Fibroblast of lung (primary cell): ENCODE measurements around the gene SOCS1. TPM values are rescaled to one million over a fixed set of nuclear protein-coding genes. Genes with fewer than 3 reads are reported as not detected.

ENCODE experiments used
- DNase-seq, 2 donors: peaks; one replicate each; pipeline versions ENCODE4 v3.0.0 to v3.0.0-alpha.2; 2010; ENCODE audit warnings: low read depth in 2 of 2
- H2AFZ ChIP-seq: 2 replicates; pipeline ENCODE4 v1.5.1; 2012; ENCODE audit warnings: low read length, control low read depth, inconsistent platforms
- H3K27ac ChIP-seq: 2 replicates; pipeline ENCODE4 v1.5.1; 2011; ENCODE audit warnings: low read length, control low read depth; ENCODE audit not compliant: insufficient read depth
- H3K27me3 ChIP-seq: 2 replicates; pipeline ENCODE4 v1.5.1; 2011; ENCODE audit warnings: mild to moderate bottlenecking, low read length; ENCODE audit not compliant: control insufficient read depth, insufficient read depth
- H3K36me3 ChIP-seq: 2 replicates; pipeline ENCODE4 v1.5.1; 2011; ENCODE audit warnings: low read length; ENCODE audit not compliant: control insufficient read depth, insufficient read depth
- H3K4me1 ChIP-seq: 2 replicates; pipeline ENCODE4 v1.5.1; 2011; ENCODE audit warnings: low read length; ENCODE audit not compliant: control insufficient read depth, insufficient read depth; ENCODE audit errors: extremely low read depth
- H3K4me2 ChIP-seq: 2 replicates; pipeline ENCODE4 v1.5.1; 2011; ENCODE audit warnings: low read length, control low read depth; ENCODE audit not compliant: insufficient read depth; ENCODE audit errors: extremely low read depth
- H3K4me3 ChIP-seq, 4 experiments: fragments of 200-600 bp in 1 of 4; sonication (generic) in 1 of 4; replicated peaks in 1 of 4; 2 replicates each; pipeline ENCODE4 v1.5.1; 2011 to 2016; ENCODE audit warnings: low read length in 4 of 4, low read depth in 3 of 4, mild to moderate bottlenecking in 3 of 4, control low read depth in 2 of 4, inconsistent platforms in 1 of 4, mixed read lengths in 1 of 4; ENCODE audit not compliant: insufficient read depth in 1 of 4; ENCODE audit errors: control extremely low read depth in 1 of 4
- H3K79me2 ChIP-seq: 2 replicates; pipeline ENCODE4 v1.5.1; 2012; ENCODE audit warnings: mild to moderate bottlenecking, low read length, inconsistent platforms; ENCODE audit not compliant: control insufficient read depth, insufficient read depth
- H3K9ac ChIP-seq: 2 replicates; pipeline ENCODE4 v1.5.1; 2011; ENCODE audit warnings: mild to moderate bottlenecking, low read length, control low read depth; ENCODE audit not compliant: insufficient read depth
- H3K9me3 ChIP-seq: 2 replicates; pipeline ENCODE4 v1.5.1; 2012; ENCODE audit warnings: low read depth, low read length; ENCODE audit not compliant: control insufficient read depth, insufficient read depth
- H4K20me1 ChIP-seq: 2 replicates; pipeline ENCODE4 v1.5.1; 2011; ENCODE audit warnings: low read length; ENCODE audit not compliant: control insufficient read depth, insufficient read depth; ENCODE audit errors: extremely low read depth
- EZH2 ChIP-seq: IDR thresholded peaks from 2 replicates; pipeline ENCODE4 v1.5.1; 2012; ENCODE audit warnings: low read length, control low read depth, mild to moderate bottlenecking; ENCODE audit errors: missing control alignments
- polyA plus RNA-seq, 2 donors: library from polyadenylated mRNA; depleted of rRNA in 1 of 2; stranded (reverse) in 1 of 2; unstranded in 1 of 2; fragments of >200 nt; gene quantifications; 2 replicates each; pipeline ENCODE4 v1.2.1, GENCODE V29; 2011 to 2012; ENCODE audit warnings: missing spikeins in 1 of 2
- total RNA-seq: library from RNA; depleted of rRNA; stranded (reverse); fragments of >200 nt; gene quantifications from 2 replicates; pipeline ENCODE4 v1.2.1, GENCODE V29; 2014
- TF ChIP-seq, protein P1 (sequence below), 2 donors: IDR thresholded peaks in 1 of 2; conservative IDR thresholded peaks in 1 of 2; 1 replicate in 1 of 2; 2 replicates in 1 of 2; pipeline ENCODE4 v1.5.1; 2011 to 2012; ENCODE audit warnings: low read length in 2 of 2, control low read depth in 1 of 2, inconsistent platforms in 1 of 2, low read depth in 1 of 2, mild to moderate bottlenecking in 1 of 2

Gene SOCS1
- total and polyA plus RNA-seq, 2 donors (not counting 1 experiment from before 2014, with no cell fraction given) = 17.7 to 21.1 TPM

DNA sequence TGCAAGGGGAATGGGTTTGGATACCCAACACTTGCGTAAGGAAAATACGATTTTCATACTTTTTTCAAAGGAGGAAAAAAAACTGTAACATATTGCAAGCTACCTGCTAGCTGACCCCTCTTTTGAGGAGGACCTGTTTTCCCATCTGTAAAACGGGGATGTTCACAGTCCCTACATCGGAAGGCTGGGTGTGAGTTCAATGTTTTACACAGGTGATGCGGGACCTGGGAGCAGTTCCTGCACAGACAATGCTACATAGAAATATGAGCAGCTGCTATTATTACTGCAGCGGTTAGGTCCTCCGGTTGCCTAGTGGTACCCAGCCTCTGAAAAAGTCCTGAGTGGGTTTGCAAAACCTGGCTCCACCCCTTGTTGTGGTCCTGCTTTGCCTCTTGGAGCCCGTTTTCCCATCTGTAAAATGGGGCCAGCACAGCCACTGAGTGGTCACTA is 3.5 kb downstream of the SOCS1 start:
- TF ChIP-seq, protein P1, sequence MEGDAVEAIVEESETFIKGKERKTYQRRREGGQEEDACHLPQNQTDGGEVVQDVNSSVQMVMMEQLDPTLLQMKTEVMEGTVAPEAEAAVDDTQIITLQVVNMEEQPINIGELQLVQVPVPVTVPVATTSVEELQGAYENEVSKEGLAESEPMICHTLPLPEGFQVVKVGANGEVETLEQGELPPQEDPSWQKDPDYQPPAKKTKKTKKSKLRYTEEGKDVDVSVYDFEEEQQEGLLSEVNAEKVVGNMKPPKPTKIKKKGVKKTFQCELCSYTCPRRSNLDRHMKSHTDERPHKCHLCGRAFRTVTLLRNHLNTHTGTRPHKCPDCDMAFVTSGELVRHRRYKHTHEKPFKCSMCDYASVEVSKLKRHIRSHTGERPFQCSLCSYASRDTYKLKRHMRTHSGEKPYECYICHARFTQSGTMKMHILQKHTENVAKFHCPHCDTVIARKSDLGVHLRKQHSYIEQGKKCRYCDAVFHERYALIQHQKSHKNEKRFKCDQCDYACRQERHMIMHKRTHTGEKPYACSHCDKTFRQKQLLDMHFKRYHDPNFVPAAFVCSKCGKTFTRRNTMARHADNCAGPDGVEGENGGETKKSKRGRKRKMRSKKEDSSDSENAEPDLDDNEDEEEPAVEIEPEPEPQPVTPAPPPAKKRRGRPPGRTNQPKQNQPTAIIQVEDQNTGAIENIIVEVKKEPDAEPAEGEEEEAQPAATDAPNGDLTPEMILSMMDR (conservative IDR thresholded peaks at IDR 0.05 in 1 of 2, IDR thresholded peaks at IDR 0.05 in 1 of 2; ENCODE audit: low read depth in 1 of 2, low read length in 2 of 2) = no peak
- TF ChIP-seq EZH2 = no peak
- peak overlapping the region; percentile 44 to 97 (median 71) for H3K4me3 ChIP-seq

DNA sequence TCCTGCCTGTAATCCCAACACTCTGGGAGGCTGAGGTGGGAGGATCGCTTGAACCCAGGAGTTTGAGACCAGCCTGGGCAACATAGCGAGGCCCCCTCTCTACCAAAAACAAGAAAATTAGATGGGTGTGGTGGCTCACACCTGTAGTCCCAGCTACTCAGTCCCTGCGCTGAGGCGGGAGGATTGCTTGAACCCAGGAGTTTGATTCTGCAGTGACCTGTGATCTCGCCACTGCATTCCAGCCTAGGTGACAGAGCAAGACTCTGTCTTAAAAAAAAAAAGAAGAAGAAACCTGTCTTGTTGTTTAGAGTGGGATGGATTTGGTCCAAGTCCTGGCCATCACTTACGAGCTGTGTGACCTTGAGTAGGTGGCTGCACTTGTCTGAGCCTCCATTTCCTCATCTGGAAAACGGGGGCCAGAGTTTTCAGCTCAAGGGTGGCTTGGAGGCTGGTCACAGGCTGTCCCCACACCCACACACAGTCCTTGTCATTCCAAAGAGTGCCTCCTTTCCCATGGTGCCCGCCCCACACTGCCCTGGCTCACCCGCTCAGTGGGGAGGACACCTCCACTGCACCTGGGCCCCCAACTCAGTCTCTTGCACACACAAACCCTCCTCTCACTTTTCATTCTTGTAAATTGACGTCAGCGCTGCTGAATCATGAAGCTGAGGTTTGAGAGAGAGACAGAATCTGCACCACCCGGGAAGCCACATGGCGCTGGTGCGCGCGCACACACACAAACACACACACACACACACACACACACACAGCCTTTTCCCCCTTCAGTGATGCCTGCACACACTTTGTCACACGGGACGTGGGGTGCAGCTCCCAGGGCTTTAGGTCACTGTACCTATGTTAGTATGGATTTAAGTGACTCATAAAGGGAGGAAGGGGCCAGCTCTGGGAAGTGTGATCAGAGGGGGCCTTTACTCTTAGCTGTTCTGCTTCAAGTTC is 4.2 kb downstream of the SOCS1 start:
- DNase-seq = peak; percentile 85 to 90
- Histone ChIP-seq H3K36me3 (peaks cover 21% of the 10 kb centered on the region), H3K4me2 (peak overlapping the region; percentile 92), H3K4me1 (peaks cover 10% of the 10 kb centered on the region), H3K9ac (no peak overlapping the region), H3K27me3 (no peaks in the 10 kb centered on the region), H4K20me1 (no peaks in the 10 kb centered on the region), H3K27ac (peak overlapping the region; percentile 23), H2AFZ (no peak overlapping the region), H3K79me2 (peaks cover 32% of the 10 kb centered on the region), H3K9me3 (no peaks in the 10 kb centered on the region), H3K4me3 (peak overlapping the region; percentile 44 to 97 (median 71))
- TF ChIP-seq, protein P1 (conservative IDR thresholded peaks at IDR 0.05 in 1 of 2, IDR thresholded peaks at IDR 0.05 in 1 of 2; ENCODE audit: low read depth in 1 of 2, low read length in 2 of 2) = no peak
- no peak for TF ChIP-seq EZH2

More for the DNA sequence above, 3.5 kb downstream of the SOCS1 start:
- Histone ChIP-seq H2AFZ (no peak overlapping the region), H3K79me2 (peaks cover 32% of the 10 kb centered on the region), H3K27me3 (no peaks in the 10 kb centered on the region), H3K27ac (peak overlapping the region; percentile 23), H3K4me1 (peaks cover 17% of the 10 kb centered on the region), H3K9me3 (no peaks in the 10 kb centered on the region), H3K4me2 (peak overlapping the region; percentile 92), H4K20me1 (no peaks in the 10 kb centered on the region), H3K9ac (no peak overlapping the region), H3K36me3 (peaks cover 21% of the 10 kb centered on the region)
- no peak for DNase-seq

DNA sequence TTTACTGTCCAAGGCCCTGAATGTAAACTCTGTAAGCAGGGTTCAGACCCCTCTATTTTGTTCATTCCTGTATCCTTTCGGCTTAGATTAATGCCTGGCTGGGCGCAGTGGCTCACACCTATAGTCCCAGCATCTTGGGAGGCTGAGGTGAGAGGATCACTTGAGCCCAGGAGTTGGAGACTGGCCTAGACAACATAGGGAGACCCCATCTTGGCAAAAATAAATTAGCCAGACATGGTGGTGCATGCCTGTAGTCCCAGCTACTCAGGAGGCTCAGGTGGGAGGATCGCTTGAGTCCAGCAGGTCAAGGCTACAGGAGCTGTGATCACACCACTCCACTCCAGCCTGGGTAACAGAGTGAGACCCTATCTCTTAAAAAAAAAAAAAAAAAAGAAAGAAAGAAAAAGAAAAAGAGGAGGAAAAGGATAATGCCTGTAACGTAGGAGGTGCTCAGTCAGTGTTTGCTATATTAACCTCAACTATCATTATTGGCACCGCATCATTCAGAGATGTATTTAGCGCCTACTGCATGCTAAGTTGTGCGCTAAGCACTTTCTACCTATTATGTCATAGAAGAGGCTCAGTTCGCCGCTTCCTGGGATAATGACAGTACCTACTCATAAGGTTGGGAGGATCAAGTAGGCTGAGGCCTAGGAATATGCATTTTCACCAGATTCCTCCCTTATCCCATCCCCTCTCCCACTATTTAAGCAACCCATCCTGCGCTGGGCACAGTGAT is 5.0 kb downstream of the SOCS1 start:
- Histone ChIP-seq H3K27me3 (no peaks in the 10 kb centered on the region), H3K27ac (no peak overlapping the region), H3K4me3 (no peak overlapping the region), H3K9ac (no peak overlapping the region), H4K20me1 (no peaks in the 10 kb centered on the region), H2AFZ (no peak overlapping the region), H3K79me2 (peaks cover 32% of the 10 kb centered on the region), H3K36me3 (peaks cover 21% of the 10 kb centered on the region), H3K4me2 (no peak overlapping the region), H3K4me1 (peaks cover 10% of the 10 kb centered on the region), H3K9me3 (no peaks in the 10 kb centered on the region)
- TF ChIP-seq, protein P1 (conservative IDR thresholded peaks at IDR 0.05 in 1 of 2, IDR thresholded peaks at IDR 0.05 in 1 of 2; ENCODE audit: low read depth in 1 of 2, low read length in 2 of 2) = no peak
- no peak for TF ChIP-seq EZH2
- peak in 1 of 2 donors; percentile 47 for DNase-seq
